GM21390 (cell line): ENCODE measurements around the gene NDUFAF7.
"Not testable (repeated sequence)": the region's sequence is repeated elsewhere in the genome, so short reads cannot be mapped to it uniquely, and the experiment has no call there.

Experiments used
- ATAC-seq: cut with Tn5 transposase; IDR thresholded peaks from one replicate; pipeline ENCODE4 v1.9.1; 2021; ENCODE audit not compliant: unreplicated experiment

NDUFAF7 gene, protein sequence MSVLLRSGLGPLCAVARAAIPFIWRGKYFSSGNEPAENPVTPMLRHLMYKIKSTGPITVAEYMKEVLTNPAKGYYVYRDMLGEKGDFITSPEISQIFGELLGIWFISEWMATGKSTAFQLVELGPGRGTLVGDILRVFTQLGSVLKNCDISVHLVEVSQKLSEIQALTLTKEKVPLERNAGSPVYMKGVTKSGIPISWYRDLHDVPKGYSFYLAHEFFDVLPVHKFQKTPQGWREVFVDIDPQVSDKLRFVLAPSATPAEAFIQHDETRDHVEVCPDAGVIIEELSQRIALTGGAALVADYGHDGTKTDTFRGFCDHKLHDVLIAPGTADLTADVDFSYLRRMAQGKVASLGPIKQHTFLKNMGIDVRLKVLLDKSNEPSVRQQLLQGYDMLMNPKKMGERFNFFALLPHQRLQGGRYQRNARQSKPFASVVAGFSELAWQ

DNA sequence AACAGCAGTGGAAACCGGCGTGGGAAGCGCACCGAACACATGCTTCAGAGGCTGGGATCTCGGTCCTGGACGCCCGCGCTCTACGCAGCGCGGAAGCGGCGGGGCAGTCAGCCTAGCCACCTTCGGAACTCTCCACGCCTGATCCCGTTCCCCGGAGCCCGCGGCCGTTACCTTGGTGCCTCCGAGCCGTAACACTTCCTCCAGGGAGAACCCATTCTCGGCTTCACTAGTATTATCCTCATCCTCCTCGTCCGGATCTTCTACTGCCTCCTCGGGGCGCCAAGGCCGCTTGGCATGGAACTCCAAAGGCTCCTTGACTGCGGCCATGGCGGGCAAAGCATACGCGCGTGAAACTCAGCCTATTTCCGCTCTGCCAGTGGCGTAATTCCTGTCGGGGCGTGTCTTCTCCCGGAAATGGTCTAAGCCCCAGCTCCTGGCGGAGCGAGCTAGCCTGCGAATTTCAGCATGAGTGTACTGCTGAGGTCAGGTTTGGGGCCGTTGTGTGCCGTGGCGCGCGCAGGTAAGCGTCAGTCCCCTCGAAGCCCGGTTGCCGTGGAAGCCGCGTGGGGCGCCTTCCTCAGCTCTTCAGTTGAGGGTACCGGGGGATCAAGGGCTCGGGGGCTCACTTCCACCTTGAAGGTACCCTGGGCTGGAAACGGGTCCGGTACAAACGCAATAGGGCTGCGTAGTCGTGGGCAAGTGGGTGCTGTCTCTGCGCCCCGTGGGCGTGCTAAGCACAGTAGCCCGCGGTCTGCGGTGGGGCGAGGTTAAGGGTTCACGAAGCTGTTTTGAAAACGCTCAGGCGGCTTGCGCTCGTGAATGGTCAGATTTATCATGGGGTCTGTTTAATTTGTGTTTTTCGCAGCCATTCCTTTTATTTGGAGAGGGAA, at the start of gene NDUFAF7, which contains the start of gene CEBPZ:
Gene NDUFAF7 (plus strand): TSS at position 418 of the 890 bp plus-strand sequence. CDS start 48 bp downstream, at position 466.
Gene CEBPZ (minus strand): TSS at position 356 of the 890 bp plus-strand sequence. CDS start 29 bp downstream, at position 327.
- ATAC-seq: peak; percentile 97

DNA sequence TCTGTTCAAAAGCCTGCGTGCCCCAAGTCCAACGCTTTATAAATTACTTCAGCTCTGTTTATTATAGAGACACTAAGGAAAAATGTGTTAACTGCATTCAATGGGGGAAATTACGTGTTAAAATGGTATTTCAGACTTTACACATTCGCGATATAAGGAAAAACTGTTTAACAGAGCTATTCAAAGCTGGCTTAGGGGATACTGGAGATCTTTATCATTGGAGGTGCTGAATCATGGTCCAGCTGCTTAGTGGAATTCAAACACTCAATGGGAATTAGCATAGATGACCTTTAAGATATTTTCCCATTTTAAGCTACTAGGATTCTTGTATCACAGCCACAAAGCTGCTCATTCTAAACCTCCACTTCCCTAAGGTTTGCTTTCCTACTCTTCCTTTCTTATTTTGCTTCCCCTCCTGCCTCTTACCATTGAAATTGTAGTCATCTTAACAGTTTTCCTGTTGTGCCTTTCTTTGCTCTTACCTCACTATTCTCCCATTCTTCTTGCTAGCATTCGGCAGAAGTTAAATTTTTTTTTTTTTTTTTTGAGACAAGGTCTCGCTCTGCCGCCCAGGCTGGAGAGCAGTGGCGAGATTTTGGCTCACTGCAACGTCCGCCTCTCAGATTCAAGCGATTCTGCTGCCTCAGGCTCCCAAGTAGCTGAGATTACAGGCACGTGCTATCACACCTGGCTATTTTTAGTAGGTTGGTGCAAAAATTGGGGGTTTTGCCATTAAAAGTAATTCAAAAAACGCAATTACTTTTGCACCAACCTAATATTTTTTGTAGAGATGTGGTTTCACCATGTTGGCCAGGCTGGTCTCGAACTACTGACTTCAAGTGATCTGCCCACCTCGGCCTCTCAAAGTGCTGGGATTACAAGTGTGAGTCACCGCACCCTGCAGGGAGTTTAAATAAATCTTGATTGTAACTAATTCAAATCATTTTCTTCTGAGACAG, 49.5 kb upstream of the NDUFAF7 start:
- ATAC-seq: no peak

DNA sequence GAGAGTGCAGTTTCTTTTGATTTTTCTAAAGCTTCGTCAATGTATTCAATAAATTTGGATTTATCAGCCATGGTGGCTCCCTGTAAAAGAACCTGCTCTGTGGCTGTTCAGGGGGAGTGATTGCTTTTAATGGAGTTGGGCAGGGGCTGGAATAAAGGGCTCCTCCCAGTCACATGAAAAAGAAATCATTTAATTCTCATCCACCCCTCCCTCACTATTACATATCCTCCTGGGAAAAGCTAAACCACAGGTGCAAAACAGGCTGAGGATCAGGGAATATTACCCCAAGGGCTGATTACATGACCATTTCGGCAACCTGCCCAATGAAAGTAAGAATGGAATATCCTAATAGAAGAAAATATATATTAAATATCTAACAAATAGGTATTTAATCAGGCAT, 42.9 kb upstream of the NDUFAF7 start, which contains the start of gene SULT6B1:
Gene SULT6B1 (minus strand): TSS at position 101 of the 400 bp plus-strand sequence. CDS start 30 bp downstream, at position 71.
- no peak for ATAC-seq

DNA sequence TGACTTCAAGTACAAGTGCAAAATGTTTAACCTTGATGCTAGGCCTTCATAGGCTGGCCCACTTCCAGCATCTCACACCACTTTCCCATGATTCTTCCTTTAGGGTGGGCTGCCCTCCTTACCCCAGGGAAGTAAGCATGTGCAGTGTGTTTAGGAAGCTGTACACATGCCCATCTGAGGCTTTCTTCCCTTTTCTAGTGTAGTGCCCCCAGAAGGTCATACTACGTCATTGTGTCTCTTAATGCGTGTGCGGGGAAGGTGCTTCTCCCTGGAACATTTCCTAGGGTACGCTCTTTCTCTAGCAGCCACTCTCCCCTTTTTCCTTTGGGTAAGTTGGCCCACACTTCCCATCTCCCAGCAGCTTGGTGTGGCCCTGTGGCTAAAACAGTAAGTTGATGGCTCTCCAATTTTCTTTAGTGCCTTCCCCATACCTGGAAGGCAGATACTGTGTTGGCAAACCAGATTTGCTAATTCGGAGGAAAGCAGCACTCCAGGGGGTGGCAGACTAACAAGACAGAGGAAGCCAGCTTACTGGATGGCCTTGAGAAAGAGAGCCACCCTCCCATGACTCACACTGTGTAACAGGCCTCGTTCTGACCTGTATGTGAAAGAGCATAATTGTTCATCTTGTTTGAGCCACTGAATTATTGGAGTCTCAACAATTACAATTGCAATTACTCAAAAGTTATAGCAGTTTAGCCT, 41.9 kb upstream of the NDUFAF7 start:
- no peak for ATAC-seq

DNA sequence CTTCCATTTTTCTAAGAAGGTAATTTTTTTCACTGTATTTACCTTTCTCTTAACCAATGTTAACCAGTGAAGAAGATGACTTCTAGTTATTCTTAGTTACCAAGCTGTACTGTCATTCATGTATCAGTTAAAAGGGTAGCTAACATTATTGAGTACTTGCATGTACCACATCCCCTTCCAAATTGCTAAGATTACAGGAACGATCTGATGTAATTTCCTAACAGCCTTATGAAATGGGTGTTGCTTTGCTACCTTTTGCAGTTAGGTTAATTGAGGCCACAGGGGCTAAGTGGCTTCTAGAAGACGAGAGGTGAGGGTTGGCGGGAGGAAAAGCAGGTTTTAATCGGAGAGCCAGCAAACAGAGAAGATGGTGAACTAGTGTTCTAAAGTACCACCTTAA, 41.2 kb upstream of the NDUFAF7 start:
- no peak for ATAC-seq

DNA sequence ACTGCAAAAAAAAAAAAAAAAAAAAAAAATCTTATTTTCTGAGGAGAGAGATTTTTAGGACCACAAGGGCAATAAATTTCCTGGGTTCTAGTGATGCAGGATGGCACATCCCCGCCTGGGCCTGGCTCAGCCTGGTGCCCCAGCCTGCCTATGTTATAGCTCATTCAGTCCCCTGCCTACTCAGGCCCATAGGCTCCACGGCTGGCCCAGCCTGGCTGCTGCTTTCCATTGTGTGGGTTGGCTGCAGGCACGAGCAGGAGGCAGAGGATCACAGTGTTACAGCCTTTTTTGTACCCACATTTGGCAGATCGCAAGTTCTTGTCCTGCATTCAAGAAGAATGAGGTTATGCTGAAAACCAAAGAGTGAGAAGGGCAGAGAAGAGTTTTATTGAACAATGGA, 40.2 kb upstream of the NDUFAF7 start:
- ATAC-seq: no peak

DNA sequence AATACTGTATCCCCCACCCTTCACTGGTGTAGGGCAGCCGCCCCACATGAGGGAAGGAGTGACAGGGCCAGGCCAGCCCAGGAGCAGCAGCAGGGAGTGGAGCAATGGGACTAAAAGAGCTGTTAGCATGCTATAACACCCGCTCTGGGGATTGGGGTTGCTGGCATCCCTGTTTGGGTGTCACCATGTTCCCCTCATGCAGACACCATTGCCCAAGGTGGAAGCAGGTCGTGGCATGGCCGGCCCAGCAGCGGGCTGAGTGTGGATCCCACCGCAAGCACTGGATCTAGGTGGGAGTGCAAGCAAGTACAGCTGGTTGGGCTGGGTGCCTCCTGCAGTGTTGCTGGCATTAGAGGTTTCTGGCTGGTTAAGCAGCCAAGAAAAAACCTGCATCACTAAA, 39.7 kb upstream of the NDUFAF7 start:
- no peak for ATAC-seq

- ATAC-seq: no peak
Measured at GRCh38 chr2:37192551-37192950, 38.9 kb upstream of the NDUFAF7 start.

DNA sequence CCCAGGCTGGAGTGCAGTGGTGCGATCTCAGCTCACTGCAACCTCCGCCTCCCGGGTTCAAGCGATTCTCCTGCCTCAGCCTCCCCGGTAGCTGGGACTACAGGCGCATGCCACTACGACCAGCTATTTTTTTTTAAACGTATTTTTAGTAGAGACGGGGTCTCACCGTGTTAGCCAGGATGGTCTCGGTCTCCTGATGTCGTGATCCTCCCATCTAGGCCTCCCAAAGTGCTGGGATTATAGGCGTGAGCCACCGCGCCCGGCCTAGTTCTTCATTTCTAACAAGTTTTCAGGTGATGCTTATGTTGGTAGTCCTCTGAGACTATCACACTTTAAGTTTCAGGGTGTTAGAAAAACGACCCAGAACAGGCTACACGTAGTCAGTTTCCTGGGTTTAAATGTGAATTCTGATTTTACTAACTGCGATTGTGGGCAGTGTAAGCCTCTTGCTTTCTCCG, 35.6 kb upstream of the NDUFAF7 start:
- ATAC-seq: peak; percentile 3

- peak; percentile 78 for ATAC-seq
Measured at GRCh38 chr2:37196320-37197195, 34.9 kb upstream of the NDUFAF7 start, which contains the start of gene CEBPZOS. CEBPZOS (plus strand) TSS chr2:37196496; CDS start chr2:37199705, 3,209 bp downstream.

- ATAC-seq: no peak
Measured at GRCh38 chr2:37198681-37199065, 32.8 kb upstream of the NDUFAF7 start.

DNA sequence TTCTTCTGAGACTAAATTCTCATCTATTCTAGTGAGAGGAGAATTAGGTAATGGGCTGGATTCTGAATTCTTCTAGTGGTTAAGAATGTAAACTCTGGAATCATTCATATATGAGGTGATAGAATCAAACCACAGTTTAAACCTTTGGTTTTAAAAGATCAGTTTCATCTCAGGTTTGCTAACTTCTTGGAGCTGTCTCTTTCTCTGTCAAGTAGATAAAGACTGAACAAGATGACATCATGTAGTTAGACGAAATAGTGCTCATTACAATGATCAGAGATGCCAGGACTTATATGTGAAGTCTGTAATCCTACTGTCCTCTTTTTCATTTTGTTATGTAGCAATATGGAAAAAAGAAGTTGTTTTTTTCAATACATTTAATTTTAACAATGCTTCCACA, 30.2 kb upstream of the NDUFAF7 start:
- ATAC-seq: no peak

DNA sequence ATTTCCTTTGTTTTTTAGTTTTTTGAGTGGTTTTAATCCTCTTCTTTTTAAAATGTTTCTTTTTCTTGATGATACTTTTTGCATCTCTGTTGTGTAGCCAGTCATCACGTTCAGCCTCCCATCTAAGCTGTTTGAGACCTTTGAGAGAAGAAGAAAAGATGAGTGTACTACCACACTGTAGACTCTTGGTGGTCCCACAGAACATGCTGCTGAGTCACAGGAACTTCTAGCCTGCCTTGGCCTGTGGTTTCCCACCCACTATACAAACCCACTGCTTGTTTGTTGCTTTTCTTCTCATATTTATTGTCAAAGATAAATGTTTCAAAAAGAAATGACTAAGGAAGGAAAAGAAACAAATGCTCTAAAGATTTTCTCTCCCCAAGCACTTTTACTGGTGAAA, 29.7 kb upstream of the NDUFAF7 start:
- ATAC-seq: no peak

GRCh38 chr2:37203708-37204107, 27.8 kb upstream of the NDUFAF7 start:
- no peak for ATAC-seq

DNA sequence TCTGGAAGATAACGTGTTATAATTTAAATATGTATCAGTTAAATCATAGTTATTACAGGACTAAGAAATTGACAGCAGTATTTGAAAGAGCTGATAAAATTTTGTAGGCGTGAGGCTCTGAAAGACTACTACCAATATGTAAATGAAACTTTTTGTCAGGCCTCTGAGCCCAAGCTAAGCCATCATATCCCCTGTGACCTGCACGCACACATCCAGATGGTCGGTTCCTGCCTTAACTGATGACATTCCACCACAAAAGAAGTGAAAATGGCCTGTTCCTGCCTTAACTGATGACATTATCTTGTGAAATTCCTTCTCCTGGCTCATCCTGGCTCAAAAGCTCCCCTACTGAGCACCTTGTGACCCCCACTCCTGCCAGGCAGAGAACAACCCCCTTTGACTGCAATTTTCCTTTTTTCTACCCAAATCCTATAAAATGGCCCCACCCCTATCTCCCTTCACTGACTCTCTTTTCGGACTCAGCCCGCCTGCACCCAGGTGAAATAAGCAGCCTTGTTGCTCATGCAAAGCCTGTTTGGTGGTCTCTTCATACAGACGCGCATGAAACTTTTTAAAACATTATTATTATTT, 26.3 kb upstream of the NDUFAF7 start:
- ATAC-seq: not testable (repeated sequence)

- no peak for ATAC-seq
Measured at GRCh38 chr2:37205689-37206341, 25.6 kb upstream of the NDUFAF7 start.

- not testable (repeated sequence) for ATAC-seq
Measured at GRCh38 chr2:37206760-37207159, 24.7 kb upstream of the NDUFAF7 start.

GRCh38 chr2:37211212-37211611, 20.2 kb upstream of the NDUFAF7 start:
- ATAC-seq: no peak
